Measurements from ENCODE around the gene IPCEF1. TPM values are rescaled to one million over a fixed set of nuclear protein-coding genes. Genes with fewer than 3 reads are reported as not detected.
"Not testable (repeated sequence)": the region's sequence is repeated elsewhere in the genome, so short reads cannot be mapped to it uniquely, and the experiment has no call there.

Gene IPCEF1
- total RNA-seq, 2 experiments from 2014 or later, result 26.2 to 27.3 TPM

GRCh38 chr6:154201688-154202087, 154.9 kb downstream of the IPCEF1 start:
- POLR2A ChIA-PET, H3K4me3 Mint-ChIP-seq, H3K9me3 Mint-ChIP-seq, CTCF ChIA-PET, DNase-seq, H3K27me3 Mint-ChIP-seq: not testable (repeated sequence)
- peaks cover 82% of the 10 kb centered on the region for H3K36me3 Mint-ChIP-seq (ENCODE audit: low read depth)
- peak overlapping the region; percentile 3 for H3K27ac Mint-ChIP-seq
- peaks cover 14% of the 10 kb centered on the region for H3K4me1 Mint-ChIP-seq

- peaks cover 71% of the 10 kb centered on the region for H3K36me3 Mint-ChIP-seq (ENCODE audit: low read depth)
- POLR2A ChIA-PET, result no interaction called here
- H3K9me3 Mint-ChIP-seq, result peaks cover 15% of the 10 kb centered on the region
- CTCF ChIA-PET, result interaction anchor here (0.9 to 1.5 kb wide), 2 partner anchors 24 to 79 kb away, joined by 3 read pairs; no protein-coding TSS in a partner anchor
- DNase-seq, result no peak
- no peak overlapping the region for H3K4me3 Mint-ChIP-seq
- H3K4me1 Mint-ChIP-seq, result peaks cover 16% of the 10 kb centered on the region
- H3K27me3 Mint-ChIP-seq, result no peaks in the 10 kb centered on the region
- H3K27ac Mint-ChIP-seq, result no peak overlapping the region
Measured at GRCh38 chr6:154197196-154197860, 159.3 kb downstream of the IPCEF1 start.

GRCh38 chr6:154196333-154196885, 160.2 kb downstream of the IPCEF1 start:
- H3K4me1 Mint-ChIP-seq, result peaks cover 16% of the 10 kb centered on the region
- no peak overlapping the region for H3K4me3 Mint-ChIP-seq
- POLR2A ChIA-PET, result no interaction called here
- H3K9me3 Mint-ChIP-seq, result peaks cover 16% of the 10 kb centered on the region
- CTCF ChIA-PET, result interaction anchor here (0.9 to 1.5 kb wide), 2 partner anchors 25 to 80 kb away, joined by 3 read pairs; no protein-coding TSS in a partner anchor
- peaks cover 65% of the 10 kb centered on the region for H3K36me3 Mint-ChIP-seq (ENCODE audit: low read depth)
- DNase-seq, result no peak
- H3K27ac Mint-ChIP-seq, result no peak overlapping the region
- H3K27me3 Mint-ChIP-seq, result no peaks in the 10 kb centered on the region

GRCh38 chr6:154187714-154188113, 168.9 kb downstream of the IPCEF1 start:
- Mint-ChIP-seq H3K9me3 (peaks cover 7% of the 10 kb centered on the region), H3K4me1 (peaks cover 2% of the 10 kb centered on the region), H3K4me3 (no peak overlapping the region), H3K36me3 (ENCODE audit: low read depth) (peaks cover 40% of the 10 kb centered on the region), H3K27me3 (no peaks in the 10 kb centered on the region), H3K27ac (no peak overlapping the region)
- ChIA-PET POLR2A (no interaction called here), CTCF (interaction anchor here (0.5 kb wide), 1 partner anchor 104 kb away, joined by 3 read pairs; no protein-coding TSS in a partner anchor)
- DNase-seq, result no peak

GRCh38 chr6:154187203-154187602, 169.4 kb downstream of the IPCEF1 start:
- CTCF ChIA-PET, result interaction anchor here (0.5 kb wide), 1 partner anchor 105 kb away, joined by 3 read pairs; no protein-coding TSS in a partner anchor
- peaks cover 7% of the 10 kb centered on the region for H3K9me3 Mint-ChIP-seq
- POLR2A ChIA-PET, result no interaction called here
- peaks cover 2% of the 10 kb centered on the region for H3K4me1 Mint-ChIP-seq
- no peak overlapping the region for H3K27ac Mint-ChIP-seq
- H3K36me3 Mint-ChIP-seq (ENCODE audit: low read depth), result peaks cover 39% of the 10 kb centered on the region
- H3K4me3 Mint-ChIP-seq, result no peak overlapping the region
- no peaks in the 10 kb centered on the region for H3K27me3 Mint-ChIP-seq
- DNase-seq, result no peak

- ChIA-PET POLR2A (no interaction called here), CTCF (no interaction called here)
- no peak overlapping the region for H3K4me3 Mint-ChIP-seq
- no peak for DNase-seq
- H3K27me3 Mint-ChIP-seq, result no peaks in the 10 kb centered on the region
- H3K9me3 Mint-ChIP-seq, result peaks cover 22% of the 10 kb centered on the region
- peaks cover 48% of the 10 kb centered on the region for H3K36me3 Mint-ChIP-seq (ENCODE audit: low read depth)
- no peak overlapping the region for H3K27ac Mint-ChIP-seq
- peaks cover 8% of the 10 kb centered on the region for H3K4me1 Mint-ChIP-seq
Measured at GRCh38 chr6:154179434-154179833, 177.2 kb downstream of the IPCEF1 start.

GRCh38 chr6:154172393-154172792, 184.2 kb downstream of the IPCEF1 start:
- POLR2A ChIA-PET, H3K27me3 Mint-ChIP-seq, H3K4me3 Mint-ChIP-seq, DNase-seq, H3K27ac Mint-ChIP-seq: not testable (repeated sequence)
- Mint-ChIP-seq H3K9me3 (peaks cover 30% of the 10 kb centered on the region), H3K4me1 (peaks cover 26% of the 10 kb centered on the region), H3K36me3 (ENCODE audit: low read depth) (peaks cover 66% of the 10 kb centered on the region)
- CTCF ChIA-PET, result interaction anchor here (1.5 kb wide), 1 partner anchor 14 kb away, joined by 3 read pairs; no protein-coding TSS in a partner anchor

GRCh38 chr6:154170106-154170505, 186.5 kb downstream of the IPCEF1 start:
- Mint-ChIP-seq H3K27ac (no peak overlapping the region), H3K4me1 (peaks cover 24% of the 10 kb centered on the region), H3K27me3 (no peaks in the 10 kb centered on the region), H3K9me3 (peaks cover 29% of the 10 kb centered on the region), H3K36me3 (ENCODE audit: low read depth) (peaks cover 65% of the 10 kb centered on the region), H3K4me3 (no peak overlapping the region)
- ChIA-PET POLR2A (no interaction called here), CTCF (interaction anchor here (1.0 kb wide), 1 partner anchor 11 kb away, joined by 4 read pairs; no protein-coding TSS in a partner anchor)
- DNase-seq, result no peak

GRCh38 chr6:154169193-154169847, 187.3 kb downstream of the IPCEF1 start:
- Mint-ChIP-seq H3K27me3 (no peaks in the 10 kb centered on the region), H3K4me1 (peaks cover 26% of the 10 kb centered on the region), H3K4me3 (no peak overlapping the region), H3K9me3 (peaks cover 25% of the 10 kb centered on the region), H3K27ac (peak overlapping the region; percentile 4), H3K36me3 (ENCODE audit: low read depth) (peaks cover 62% of the 10 kb centered on the region)
- ChIA-PET POLR2A (no interaction called here), CTCF (no interaction called here)
- DNase-seq, result no peak

- Mint-ChIP-seq H3K36me3 (ENCODE audit: low read depth) (peaks cover 45% of the 10 kb centered on the region), H3K27me3 (no peaks in the 10 kb centered on the region), H3K27ac (no peak overlapping the region), H3K4me1 (peaks cover 28% of the 10 kb centered on the region), H3K9me3 (peaks cover 15% of the 10 kb centered on the region), H3K4me3 (no peak overlapping the region)
- DNase-seq, result no peak
- CTCF ChIA-PET, result no interaction called here
- POLR2A ChIA-PET, result interaction anchor here (0.6 kb wide), 1 partner anchor 81 kb away, joined by 3 read pairs; no protein-coding TSS in a partner anchor
Measured at GRCh38 chr6:154167126-154167525, 189.5 kb downstream of the IPCEF1 start.

GRCh38 chr6:154166140-154166539, 190.5 kb downstream of the IPCEF1 start:
- Mint-ChIP-seq H3K4me3 (no peak overlapping the region), H3K36me3 (ENCODE audit: low read depth) (peaks cover 44% of the 10 kb centered on the region), H3K9me3 (peaks cover 15% of the 10 kb centered on the region), H3K27ac (no peak overlapping the region), H3K27me3 (no peaks in the 10 kb centered on the region), H3K4me1 (peaks cover 28% of the 10 kb centered on the region)
- CTCF ChIA-PET, result interaction anchor here (0.9 to 1.3 kb wide), 2 partner anchors 8 to 111 kb away, joined by 3 to 4 read pairs; no protein-coding TSS in a partner anchor
- POLR2A ChIA-PET, result no interaction called here
- no peak for DNase-seq

GRCh38 chr6:154165478-154165877, 191.1 kb downstream of the IPCEF1 start:
- CTCF ChIA-PET, result interaction anchor here (0.9 to 1.3 kb wide), 2 partner anchors 7 to 112 kb away, joined by 3 to 4 read pairs; no protein-coding TSS in a partner anchor
- Mint-ChIP-seq H3K36me3 (ENCODE audit: low read depth) (peaks cover 44% of the 10 kb centered on the region), H3K9me3 (peaks cover 12% of the 10 kb centered on the region), H3K4me1 (peaks cover 26% of the 10 kb centered on the region), H3K4me3 (no peak overlapping the region), H3K27ac (no peak overlapping the region), H3K27me3 (no peaks in the 10 kb centered on the region)
- no peak for DNase-seq
- POLR2A ChIA-PET, result no interaction called here

GRCh38 chr6:154164397-154164796, 192.2 kb downstream of the IPCEF1 start:
- H3K27ac Mint-ChIP-seq, result no peak overlapping the region
- POLR2A ChIA-PET, result no interaction called here
- H3K9me3 Mint-ChIP-seq, result peaks cover 6% of the 10 kb centered on the region
- CTCF ChIA-PET, result interaction anchor here (0.6 to 2.7 kb wide), 2 partner anchors 18 to 113 kb away, joined by 3 to 10 read pairs; no protein-coding TSS in a partner anchor
- DNase-seq, result no peak
- H3K27me3 Mint-ChIP-seq, result no peaks in the 10 kb centered on the region
- no peak overlapping the region for H3K4me3 Mint-ChIP-seq
- H3K4me1 Mint-ChIP-seq, result peaks cover 15% of the 10 kb centered on the region
- peaks cover 43% of the 10 kb centered on the region for H3K36me3 Mint-ChIP-seq (ENCODE audit: low read depth)

Measured in activated CD4-positive, alpha-beta T cell treated with anti-CD3 and anti-CD28 coated beads, Interleukin-2, amount 10 ng/mL, durations not matched to agents 7 days and 5 days (primary cell).